Measurements from ENCODE around the gene PTGR3.

Gene PTGR3, protein sequence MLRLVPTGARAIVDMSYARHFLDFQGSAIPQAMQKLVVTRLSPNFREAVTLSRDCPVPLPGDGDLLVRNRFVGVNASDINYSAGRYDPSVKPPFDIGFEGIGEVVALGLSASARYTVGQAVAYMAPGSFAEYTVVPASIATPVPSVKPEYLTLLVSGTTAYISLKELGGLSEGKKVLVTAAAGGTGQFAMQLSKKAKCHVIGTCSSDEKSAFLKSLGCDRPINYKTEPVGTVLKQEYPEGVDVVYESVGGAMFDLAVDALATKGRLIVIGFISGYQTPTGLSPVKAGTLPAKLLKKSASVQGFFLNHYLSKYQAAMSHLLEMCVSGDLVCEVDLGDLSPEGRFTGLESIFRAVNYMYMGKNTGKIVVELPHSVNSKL

DNA sequence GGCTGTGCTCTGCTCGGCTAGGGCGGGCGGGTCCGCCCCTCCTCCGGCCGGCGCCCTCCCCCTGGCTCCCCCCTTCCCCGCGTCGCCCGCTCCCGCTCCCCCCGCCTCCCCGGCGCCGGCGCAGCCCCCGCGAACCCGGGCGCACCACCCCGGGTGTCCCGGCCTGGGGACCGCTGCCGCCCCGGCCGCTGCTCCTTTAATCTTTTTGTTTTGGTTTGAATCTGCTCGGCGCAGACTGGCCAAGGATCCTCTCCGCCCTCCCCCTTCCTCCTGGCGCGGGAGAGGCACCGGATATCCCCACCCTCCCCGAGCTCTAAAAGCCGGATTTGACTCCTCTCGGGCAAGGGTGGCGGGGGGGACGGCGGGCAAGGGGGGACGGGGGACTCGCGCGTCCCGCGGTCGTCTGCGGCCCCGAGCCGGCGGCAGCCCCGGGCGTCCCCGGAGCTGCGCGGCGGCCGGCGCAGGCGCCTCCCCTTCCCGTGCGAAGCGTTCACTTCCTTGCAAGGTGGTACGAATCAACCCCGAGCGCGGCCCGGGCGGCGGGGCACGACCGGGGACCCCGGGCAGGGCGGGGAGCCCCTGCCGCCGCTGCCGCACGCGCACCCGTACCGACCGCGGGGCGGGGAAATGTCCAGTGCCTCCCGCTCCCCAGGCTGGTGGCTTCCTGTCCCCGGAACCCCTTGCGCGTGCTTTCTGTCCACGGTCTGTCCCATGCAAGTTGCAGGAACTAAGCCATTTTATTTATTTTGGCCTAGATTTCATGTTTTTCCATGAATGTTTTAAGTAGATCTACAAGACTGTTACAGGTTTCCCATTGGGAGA is at the start of gene PTGR3:
PTGR3 (minus strand) TSS at position 11 of the 822 bp plus-strand sequence. CDS start 81 bp downstream, outside the sequence.
- DNase-seq = peak; percentile 95

DNA sequence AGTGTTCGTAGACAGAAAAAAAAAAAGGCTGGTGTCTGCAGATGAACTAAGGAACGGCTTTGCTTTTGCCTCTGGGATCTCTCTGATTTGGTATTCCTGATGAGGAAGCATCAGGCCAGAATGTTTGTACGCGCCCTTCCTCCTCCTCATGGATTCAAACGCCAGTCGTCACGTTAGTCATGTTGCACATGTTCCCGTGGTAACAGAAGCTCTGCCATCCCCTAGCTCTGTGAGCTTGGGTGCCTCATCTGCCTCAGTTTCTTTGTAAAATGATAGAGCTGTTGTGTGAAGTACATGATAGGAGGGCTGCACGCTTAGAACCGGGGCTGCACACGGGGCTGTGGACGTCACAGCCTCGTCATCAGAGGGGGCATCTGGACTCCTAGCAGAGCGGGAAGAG is 48.7 kb upstream of the PTGR3 start:
- DNase-seq = no peak

DNA sequence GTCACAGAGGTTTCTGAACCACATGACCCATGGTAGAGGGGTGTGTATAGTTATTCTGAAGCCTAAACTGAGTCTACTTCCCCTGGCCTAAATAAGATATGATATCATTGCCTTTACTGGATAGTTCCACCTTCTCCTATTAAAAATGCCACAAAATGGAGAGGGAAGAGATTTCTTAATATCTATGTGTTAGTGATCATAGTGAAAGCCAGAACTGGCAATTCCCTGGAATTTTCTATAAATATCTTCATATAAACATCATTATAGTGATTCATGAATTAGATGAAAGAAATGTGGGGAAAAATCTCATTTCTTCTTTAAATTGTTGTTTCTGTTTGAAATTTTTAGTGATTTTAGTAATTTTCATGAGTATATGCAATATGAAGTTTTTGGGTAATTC is 47.4 kb upstream of the PTGR3 start:
- no peak for DNase-seq

DNA sequence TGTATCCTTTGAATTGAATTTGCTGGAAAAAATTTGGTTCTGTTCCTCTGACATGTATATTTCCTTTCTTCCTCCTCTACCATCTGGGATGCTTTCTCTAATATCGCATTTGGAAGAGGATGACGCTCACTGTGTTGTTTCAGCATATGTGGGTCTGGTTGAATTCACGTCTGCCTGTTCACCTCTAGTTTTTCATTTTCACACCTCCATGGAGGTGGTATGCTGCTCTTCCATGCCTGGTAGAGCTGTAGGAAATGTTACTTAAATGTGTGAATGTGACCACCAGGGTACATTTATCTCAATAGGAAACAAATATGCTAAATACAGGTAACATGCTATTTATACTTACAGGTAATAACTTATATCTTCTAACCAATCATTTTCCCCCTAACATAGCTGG is 46.2 kb upstream of the PTGR3 start:
- no peak for DNase-seq

DNA sequence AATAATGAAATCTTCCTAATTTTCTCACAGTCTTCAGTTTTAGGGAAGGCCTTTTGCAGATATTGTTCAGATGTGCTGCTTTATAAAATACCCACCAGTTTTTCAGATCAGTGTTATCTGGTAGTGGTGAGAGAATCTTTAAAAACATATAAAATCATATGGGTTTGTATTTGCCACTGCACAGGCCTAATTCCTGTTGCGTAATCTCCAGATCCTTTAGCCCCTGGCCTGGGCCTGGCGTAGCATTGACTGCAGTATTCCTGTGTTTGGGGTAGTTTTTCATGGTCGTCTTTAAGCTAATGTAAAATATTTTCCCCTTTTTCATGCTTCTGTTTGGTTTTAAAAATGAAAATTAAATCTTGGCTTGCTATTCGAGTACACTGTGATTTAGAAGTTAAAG is 44.8 kb upstream of the PTGR3 start:
- no peak for DNase-seq

DNA sequence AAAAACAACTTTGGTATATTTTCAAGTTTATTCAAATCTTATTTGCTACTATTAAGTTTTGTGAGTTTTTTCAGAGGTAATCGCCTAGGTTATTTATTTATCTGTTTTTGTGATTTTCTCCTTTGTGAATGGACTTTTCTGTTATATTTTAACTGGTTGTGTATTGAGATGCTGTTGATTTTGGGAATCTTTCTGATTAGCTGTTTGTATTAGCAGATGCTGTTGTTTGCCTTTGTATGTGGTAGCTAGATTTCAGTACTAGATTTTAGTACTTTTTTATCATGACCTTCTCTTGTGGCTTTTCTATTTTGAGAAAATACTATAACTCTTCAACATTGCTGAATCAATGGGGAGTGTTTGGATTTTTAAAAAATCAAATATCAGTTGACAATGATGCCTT is 44.1 kb upstream of the PTGR3 start:
- DNase-seq = no peak

DNA sequence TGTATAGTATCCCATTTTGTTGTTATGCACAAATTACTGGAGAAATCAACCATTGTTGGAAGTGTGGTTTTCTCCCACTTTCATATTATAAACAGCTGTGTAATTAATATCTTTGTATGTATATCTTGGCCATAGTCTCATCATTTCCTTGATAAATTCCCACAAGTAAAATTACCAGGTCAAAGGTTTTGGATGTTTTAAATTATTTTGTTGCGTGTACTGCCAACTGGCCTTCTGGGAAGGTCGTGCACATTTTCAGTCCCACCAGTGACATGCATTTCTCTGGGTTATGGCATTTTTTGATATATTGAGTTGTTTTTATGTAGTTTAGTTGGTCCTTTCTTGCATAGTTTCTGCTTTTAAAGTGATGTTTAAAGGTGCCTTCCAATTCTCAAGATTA is 43.2 kb upstream of the PTGR3 start:
- DNase-seq = no peak

DNA sequence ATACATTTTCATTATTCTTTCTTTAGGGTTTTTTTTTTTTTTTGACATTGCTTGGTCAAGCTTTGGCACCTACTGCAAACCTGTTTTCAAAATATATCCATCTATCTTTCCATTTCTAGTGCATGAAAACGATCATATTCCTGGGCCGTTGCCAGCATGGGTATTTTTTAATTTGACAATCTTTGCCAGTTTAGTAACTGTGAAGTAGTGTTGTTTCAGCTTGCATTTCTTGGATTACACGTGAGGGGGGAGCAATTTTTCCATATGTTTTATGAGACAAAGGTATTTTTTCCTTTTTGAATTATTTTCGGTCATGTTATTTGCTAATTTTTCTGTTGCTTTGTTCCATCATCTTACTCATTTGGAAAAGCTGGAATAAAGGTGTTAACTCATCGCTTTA is 42.5 kb upstream of the PTGR3 start:
- no peak for DNase-seq

DNA sequence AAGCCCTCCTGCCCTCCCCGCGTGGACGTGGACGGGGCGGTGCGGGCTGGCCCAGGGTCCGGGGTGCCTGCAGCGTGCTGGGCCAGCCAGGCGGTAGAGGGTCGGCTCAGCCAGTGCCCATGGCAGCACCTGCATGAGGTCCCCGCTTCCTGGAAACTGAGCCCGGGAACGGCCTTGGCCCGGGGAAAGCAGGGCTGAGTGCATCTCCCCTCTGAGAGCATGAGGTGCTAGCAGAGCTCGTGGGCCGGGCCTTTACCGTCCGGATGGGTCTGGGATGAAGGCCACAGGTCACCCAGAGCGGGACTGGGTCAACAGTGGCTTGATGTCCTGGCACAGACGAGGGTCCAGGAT is 41.5 kb upstream of the PTGR3 start:
- no peak for DNase-seq

DNA sequence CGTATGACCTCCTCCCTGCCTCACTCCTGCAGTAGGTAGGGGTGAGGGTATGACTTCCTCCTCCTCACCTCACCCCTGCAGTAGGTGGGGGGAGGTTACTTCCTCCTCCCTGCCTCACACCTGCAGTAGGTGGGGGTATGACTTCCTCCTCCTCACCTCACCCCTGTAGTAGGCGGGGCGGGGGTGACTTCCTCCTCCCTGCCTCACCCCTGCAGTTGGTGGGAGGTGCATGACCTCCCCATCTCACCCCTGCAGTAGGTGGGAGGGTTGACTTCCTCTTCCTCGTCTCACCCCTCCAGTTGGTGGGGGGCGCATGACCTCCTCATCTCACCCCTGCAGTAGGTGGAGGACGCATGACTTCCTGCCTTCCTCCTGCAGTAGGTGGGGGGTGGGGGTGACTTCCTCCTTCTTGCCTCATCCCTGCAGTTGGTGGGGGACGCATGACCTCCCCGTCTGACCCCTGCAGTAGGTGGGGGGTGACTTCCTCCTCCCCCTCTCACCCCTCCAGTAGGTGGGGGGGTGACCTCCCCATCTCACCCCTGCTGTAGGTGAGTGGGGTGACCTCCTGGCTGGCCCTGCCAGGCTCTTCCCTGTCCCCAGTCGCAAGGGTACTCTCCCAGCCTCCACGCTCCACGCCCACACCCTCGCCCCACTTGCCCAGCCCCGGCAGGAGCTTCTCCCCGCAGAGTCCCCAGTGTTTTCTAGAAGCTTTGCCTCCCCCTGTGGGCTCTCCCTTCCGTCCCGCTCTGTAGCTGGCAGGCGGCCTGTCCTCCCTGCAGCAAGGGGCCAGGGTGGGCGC is 40.9 kb upstream of the PTGR3 start:
- no peak for DNase-seq

DNA sequence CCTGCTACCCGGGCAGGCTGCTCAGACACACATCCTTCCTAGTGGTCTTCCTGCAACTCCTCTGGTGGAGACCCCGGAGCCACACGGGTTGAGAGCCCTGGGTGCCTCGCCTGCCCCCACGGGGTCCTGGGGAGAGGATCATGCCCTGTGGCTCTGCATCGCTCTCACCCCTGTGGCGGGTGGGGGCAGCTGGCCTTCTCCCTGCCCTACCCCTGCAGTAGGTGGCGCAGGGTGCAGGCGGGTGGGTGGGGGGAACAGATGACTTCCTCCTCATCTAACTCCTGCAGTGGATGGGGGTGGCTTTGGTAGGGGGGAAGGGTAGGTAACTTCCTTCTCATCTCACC is 40.2 kb upstream of the PTGR3 start:
- peak; percentile 53 for DNase-seq

DNA sequence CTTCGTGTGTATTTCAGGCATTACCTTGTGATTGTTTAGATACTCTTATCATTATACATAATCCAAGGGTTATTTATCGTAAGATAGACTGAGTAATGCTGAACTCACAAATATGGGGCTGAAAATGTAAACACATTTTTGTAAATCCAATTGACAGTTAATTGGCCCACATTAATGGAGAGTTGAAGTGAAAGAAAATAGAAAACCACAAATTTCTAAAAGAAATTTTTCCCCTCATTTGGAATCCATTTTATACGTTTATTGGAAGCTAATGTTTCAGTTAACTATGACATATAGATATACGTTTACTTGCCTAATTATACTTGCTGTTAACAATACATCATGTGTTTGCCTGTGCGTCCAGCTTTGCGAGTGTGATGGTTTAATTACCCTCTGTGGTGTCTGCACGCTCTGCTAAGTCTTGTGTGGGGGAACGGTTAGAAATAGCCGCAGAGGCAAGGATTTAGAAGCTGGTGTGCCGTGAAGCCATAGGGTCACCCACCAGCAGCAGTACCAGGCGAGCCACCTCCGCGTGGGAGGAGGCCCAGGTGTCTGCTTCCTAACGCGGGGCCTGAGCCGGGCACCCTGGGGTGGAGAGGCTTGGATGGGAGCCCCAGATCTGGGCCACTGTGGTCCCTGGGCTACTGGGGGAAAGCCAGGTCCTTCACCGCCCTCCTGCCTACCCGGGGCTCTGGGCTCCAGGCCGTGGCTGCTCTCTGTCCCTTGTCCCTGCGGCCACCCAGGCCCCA is 39.7 kb upstream of the PTGR3 start:
- peak; percentile 89 for DNase-seq

DNA sequence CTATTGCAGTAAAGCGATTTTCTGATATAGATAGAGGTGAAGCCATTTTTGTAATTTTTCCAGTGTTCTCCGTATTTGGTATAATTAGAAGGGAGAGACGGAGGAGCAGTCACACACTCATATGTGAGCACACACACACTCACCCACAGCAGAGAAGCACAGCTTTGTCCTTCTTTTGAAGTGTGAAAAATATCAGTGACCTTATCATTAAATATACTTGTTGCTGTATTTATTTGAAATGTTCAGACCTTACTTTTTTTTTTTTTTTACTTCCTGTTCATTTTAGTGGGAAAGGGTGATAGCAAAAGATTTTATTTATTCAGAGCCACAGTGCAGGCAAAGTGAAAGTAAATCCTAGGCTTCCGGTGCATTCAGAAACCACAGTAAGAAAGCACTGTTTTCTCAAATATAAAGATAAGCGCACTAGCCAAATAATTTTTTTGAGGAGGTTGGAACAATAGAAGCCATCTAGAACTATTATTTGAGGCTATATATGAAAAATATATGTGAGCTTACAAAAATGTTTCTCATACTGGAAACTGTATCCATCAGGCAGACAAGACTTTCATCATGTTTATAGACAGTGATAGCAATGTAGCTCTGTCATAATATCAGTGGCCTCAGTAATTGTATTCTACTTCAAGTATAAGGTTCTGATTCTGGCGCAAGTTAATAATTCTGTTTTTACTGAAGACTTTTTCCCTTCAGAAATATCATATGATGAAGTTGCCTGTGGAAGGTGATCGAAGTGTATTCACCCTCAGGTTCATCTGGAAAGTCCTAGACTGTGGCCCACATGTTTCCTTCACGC is 38.9 kb upstream of the PTGR3 start:
- DNase-seq = peak; percentile 71

DNA sequence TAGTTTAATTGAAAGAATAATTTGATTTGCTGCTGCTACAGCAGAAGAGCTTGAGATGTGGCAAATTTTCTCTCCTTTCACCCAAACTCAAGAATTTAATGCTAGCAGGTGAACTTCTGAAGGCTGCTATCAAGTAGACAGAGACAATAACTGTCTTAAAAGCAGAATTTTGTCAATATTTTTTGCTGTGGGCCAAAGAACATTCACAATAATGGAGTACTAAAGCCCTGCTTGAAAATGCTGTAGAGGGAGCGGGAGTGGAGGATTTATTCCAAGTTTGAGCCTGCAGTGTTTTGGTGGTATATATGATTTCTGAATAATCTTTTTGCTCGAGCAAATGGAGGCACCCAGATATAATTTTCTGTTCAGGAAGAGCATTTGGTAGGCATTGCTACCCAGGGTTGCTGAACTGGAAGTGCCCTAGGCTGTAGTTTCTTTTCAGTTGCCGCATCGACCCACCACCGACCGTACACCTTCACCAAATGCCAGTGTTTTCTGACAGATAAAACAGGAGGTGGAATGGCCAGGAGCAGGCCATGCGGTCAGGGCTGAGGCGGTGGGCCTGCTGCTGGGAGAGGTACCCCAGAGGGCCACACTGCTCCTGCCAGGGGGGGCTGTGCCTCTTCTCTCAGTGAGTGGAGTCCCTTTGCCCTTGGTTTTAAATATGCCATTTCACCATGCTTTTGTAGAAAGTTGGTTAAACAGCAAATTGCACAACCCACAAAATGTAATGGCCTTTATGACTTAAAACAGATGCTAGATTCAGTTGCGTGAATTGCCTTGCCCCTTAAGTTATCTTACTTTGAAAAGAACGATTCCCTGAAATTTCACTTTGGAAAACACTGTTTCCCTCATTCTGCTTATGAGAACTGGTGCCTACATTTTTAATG is 38.0 kb upstream of the PTGR3 start:
- no peak for DNase-seq

DNA sequence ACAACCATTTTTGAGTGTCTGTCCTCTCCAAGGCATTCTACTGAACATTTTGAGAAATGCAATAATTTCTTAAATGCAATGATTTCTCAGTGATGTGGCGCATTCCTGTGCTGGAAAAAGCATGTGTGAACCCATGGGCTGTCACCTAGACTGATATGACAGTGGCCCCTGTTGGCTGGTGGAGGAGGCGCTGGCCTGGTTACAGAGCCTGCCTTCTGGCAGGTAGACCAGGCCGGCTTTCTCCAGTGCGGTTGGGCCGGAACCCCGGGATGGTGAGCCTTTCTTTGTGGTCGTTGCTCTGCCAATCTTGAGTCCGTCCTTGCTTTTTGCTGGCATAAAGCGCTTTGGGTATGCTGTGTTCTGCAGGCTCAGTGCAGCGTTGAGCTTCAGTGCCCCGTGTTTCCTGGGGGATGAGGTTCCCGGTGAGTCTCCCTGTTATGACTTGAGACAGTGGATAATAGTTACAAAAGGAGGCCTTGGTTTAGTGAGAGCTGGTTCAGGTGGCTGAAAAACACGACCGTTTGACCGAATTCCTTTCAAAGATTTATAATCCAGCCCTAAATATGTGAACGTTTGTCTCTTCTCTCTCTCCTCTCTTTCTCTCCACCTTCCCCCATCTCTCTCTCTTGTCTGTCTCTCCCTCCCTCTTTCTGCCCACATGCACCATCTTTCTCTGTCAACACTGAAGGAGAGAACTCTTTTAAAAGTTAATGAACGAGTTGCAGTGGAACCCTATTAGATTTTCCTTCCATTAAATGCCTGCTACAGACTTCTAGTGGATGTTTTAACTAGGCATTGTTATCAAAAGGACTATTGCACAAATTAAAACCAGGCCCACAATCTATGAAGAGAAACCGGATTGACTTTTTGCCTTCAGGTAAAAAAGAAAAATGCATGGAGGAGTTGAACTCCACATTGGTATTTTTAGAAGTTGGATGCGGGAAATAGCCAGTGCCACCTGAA is 35.7 kb upstream of the PTGR3 start:
- peak; percentile 47 for DNase-seq

DNA sequence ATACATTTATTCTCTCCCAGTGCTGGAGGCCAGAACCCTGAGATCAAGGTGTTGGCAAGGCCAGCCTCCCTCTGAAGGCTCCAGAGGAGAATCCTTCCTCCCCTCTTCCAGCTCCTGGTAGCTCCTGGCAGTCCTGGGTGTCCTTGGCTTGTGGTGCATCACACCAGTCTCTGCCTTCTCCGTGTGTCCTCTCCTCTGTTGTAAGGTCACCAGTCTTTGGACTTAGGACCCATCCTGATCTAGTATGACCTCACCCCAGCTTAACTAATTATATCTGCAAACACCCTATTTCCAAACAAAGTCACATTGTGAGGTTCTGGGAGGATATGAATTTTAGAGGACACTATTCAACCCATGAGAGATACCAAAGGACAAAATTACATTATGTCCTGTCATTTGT is 32.8 kb upstream of the PTGR3 start:
- peak; percentile 41 for DNase-seq

DNA sequence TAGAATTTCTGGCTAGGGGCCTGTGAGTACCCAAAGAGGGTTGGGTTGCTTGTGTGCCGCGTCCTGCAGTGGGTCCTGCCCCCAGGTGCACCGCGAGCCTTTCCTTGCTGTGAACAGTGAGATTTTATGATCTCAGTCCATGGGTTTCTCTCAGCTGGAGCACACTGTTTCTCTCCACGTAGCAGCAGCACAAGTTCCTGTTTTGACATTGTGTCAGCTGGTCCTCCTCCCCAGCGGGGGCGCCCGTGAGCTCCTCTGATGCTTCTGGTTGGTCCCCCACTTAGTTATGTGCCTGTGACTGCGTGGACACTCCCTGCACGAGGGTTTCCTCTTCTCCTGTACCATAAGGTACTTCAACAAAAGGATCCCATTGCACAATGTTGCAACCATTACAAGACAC is 31.5 kb upstream of the PTGR3 start:
- DNase-seq = no peak

DNA sequence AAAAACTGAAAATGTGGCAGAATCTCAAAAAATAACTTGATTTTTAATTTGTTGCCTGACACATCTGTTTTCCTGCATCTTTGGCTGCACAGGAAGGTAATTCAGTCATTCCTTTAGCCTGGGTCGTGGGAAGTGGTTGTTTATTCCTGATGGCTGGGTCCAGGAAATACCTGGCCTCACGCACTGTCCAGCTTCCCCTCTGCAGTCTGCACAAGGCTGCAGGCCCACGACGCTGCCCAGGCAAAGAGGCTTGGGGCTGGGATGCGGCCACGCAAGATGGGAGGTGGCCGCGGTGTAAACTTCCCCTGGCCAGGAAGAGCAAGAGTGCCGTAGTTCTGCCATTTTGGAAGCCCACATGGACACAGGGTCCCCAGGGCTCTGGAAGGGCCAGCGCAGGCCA is 29.8 kb upstream of the PTGR3 start:
- DNase-seq = no peak

DNA sequence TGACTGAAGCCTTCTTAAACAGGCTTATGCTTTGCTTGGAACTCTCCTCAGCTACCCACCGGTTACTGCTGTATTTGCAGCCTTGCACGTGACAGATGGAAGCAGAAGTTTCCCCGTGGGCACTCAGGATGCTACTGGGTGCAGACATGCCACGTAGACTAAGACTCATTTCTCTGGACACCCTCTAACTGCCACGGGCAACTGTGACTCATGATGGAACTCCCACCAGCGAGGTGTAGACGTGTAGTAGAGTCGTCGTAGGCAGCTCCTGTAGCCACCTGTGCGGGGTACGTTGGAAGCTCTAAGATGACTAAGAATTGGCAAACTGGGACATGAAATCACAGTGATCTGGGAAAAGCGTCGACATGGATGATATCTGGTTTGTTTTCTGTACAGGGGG is 29.2 kb upstream of the PTGR3 start:
- DNase-seq = no peak

DNA sequence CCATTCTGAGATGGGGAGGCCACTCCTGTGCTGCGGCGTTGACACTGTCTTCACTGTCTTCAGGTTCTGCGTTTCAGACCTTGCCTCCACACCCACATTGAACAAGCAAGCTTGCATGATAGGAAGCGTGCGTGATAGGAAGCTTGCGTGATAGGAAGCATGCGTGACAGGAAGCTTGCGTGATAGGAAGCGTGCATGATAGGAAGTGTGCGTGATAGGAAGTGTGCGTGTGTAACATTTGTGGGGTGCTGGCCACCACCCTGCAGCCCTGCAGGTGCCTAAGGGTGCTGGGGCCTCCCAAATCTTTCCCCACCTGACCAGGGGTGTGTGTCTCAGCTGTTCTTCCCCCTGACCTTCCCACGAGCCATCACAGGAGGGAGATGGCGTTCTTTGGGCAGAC is 27.0 kb upstream of the PTGR3 start:
- DNase-seq = no peak

Data from NCI-H146 (cell line).